HL-60/S4 (cell line): Measurements from ENCODE around the gene APPL2.

ENCODE experiments used
- in situ Hi-C: fragments of 300-500 bp; cut with MboI; formaldehyde crosslinking; loops from 2 replicates; pipeline ENCODE4 v1.14.3; 2022; ENCODE audit warnings: low sequenced_read_pairs

Gene APPL2

DNA sequence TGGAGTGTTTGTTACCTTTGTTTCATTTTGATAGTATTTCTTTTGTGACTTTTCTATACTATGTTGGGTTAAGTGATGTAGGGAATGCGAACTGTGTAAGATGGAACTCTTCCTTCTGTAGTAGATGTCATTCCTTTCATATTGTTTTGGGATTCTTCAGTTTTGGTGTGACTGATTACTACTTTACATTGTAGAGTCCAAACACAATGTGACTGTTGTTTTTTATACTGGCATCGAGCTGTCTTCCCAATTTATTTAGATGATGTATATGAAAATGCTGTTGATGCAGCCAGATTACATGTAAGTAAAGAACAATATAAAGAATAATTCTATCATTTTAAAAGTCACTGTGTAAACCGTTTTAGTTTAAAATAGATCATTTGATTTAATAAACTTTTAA lies 93.7 kb downstream of the APPL2 start:
- in situ Hi-C loops, result no loop called here

DNA sequence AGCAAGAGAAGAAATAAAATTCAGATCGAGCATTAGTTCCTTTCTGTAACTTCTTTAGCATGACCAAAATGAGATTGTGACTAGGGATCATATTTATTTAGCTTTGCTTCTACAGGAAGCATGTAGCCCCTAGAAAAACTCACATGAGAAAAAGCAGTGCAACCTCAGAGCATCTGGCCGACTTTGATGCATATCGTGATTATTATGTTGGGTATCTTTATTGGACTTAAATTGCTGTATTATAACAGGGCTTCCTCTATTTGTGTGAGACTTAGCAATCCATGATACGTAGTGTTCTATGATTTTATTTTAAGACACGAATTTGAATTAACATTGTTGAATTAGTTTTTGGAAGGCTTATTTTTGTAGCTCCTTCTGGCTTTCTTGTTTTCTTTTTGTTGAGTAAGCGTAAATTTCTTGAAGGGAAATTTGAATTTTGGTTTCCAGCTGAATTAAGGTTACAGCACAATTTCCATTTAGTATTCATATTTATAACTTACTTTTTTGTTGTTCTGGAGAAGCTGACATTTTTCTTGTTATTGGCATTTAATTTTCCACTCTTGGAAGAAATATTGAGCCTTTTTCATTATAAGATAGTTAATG lies 94.6 kb downstream of the APPL2 start:
- in situ Hi-C loops, result no loop called here

DNA sequence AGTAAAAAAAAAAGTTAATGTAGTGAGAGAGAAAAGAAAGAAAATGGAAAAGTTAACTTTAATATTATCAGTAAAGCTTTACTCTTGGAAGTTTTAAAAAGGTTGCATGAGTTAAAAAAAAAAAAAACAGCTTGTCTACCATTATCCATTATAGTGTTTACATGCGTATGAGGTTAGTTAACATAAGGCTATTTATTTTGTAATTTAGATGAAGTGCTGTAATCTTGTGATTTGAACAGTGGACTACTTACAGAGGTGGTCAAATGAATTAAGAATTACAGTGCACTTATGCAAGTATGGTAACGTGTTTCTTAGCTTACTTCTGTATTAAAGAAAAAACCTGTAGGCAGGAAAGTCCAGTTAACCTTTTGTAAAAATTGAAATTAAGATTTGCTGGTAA lies 97.7 kb downstream of the APPL2 start:
- in situ Hi-C loops, result no loop called here
